ENCODE measurements around the gene CFAP99. TPM values are rescaled to one million over a fixed set of nuclear protein-coding genes. Genes with fewer than 3 reads are reported as not detected.

Gene CFAP99
- total and polyA plus RNA-seq, 4 experiments from 2014 or later = 0.12 to 0.19 TPM; not detected in 2

DNA sequence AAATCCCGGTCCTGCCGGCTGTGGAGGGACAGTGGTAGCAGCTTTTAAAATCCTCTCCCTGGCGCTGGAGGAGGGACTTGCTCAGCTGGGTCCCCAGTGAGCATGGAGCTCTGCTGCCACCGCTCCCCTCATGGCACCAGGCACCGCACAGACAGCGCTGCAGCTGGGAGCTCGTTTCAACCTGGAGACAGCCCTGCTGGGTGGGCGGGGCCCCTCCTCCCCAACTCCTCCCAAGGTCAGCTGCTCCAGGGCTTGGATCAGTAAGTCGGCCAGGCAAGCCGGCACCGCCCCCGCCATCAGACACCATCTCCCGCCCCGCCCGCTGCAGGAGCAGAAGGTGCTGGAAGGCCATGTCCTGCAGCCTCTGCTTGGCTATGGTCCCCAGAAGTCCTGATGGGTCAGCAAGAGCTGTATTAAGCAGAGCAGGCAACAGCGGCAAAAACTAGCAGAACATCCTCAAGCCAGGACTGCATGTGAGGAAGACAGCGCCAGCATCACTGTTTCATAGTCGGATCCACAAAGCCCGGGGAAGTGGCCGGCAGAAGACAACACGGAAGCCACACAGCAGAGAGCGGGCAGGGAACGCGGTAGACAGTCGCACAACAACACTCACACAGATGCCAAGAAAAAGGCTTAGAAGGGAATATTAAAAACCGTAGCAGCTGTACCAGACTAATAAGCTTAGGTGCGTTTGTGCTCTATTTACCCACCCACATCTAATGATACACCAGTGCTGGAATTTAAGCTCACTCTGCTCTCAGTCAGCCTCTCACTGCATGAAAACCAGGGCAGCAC is 16.5 kb upstream of the CFAP99 start:
- intact Hi-C loops (cut with micrococcal nuclease) = loop anchor here (1.0 kb wide), 1 partner anchor 10 kb away; no protein-coding TSS in a partner anchor
- Mint-ChIP-seq H3K36me3 (peaks cover 3 to 7% of the 10 kb centered on the region in 2 donors), H3K27me3 (no peaks in the 10 kb centered on the region), H3K27ac (peak overlapping the region in 6 of 7 donors; percentile 29 to 86 (median 66)), H3K9me3 (peaks cover 0 to 2% (median 0%) of the 10 kb centered on the region in 8 donors), H3K4me3 (peak overlapping the region; percentile 69 to 89 (median 77)), H3K4me1 (peaks cover 40 to 61% (median 54%) of the 10 kb centered on the region in 4 donors)
- ChIA-PET CTCF (ENCODE audit: partially characterized antibody) (interaction anchor here (1.1 to 2.9 kb wide), 6 partner anchors 10 to 161 kb away, joined by 3 to 29 read pairs (median 6); partner anchors contain the start of genes CFAP99 and ZFYVE28), POLR2A (ENCODE audit: partially characterized antibody) (interaction anchor here (1.1 to 5.5 kb wide), 5 partner anchors 9 to 140 kb away, joined by 3 to 53 read pairs (median 4); partner anchors contain the start of genes CFAP99, MXD4 and ZFYVE28)
- Histone ChIP-seq H3K4me1 (ENCODE audit: insufficient read depth, low read length) (peaks cover 36% of the 10 kb centered on the region), H3K9me3 (ENCODE audit: control insufficient read depth in 1 of 2, low read length in 2 of 2) (no peaks in the 10 kb centered on the region), H3K27me3 (ENCODE audit: insufficient read depth, low read length) (no peaks in the 10 kb centered on the region), H3K36me3 (ENCODE audit: insufficient read depth, low read length) (no peaks in the 10 kb centered on the region), H3K27ac (ENCODE audit: low read depth, low read length) (no peak overlapping the region), H3K4me3 (ENCODE audit: low read length in 2 of 2) (peak overlapping the region in 1 of 2 donors; percentile 16)
- DNase-seq = no peak

GRCh38 chr4:2402941-2403340 is 15.8 kb upstream of the CFAP99 start:
- POLR2A ChIA-PET (ENCODE audit: partially characterized antibody) = interaction anchor here (1.1 to 5.5 kb wide), 3 partner anchors 10 to 16 kb away, joined by 3 to 53 read pairs (median 4); partner anchors contain the start of genes CFAP99 and ZFYVE28
- Histone ChIP-seq H3K4me1 (ENCODE audit: insufficient read depth, low read length) (peaks cover 38% of the 10 kb centered on the region), H3K27me3 (ENCODE audit: insufficient read depth, low read length) (no peaks in the 10 kb centered on the region), H3K9me3 (ENCODE audit: control insufficient read depth in 1 of 2, low read length in 2 of 2) (no peaks in the 10 kb centered on the region), H3K4me3 (ENCODE audit: low read length in 2 of 2) (no peak overlapping the region), H3K27ac (ENCODE audit: low read depth, low read length) (no peak overlapping the region), H3K36me3 (ENCODE audit: insufficient read depth, low read length) (no peaks in the 10 kb centered on the region)
- CTCF ChIA-PET (ENCODE audit: partially characterized antibody) = interaction anchor here (1.1 to 2.9 kb wide), 5 partner anchors 9 to 48 kb away, joined by 3 to 29 read pairs (median 6); partner anchors contain the start of genes CFAP99 and ZFYVE28
- peaks cover 0 to 2% (median 0%) of the 10 kb centered on the region in 8 donors for H3K9me3 Mint-ChIP-seq
- H3K4me1 Mint-ChIP-seq = peaks cover 38 to 60% (median 52%) of the 10 kb centered on the region in 4 donors
- peak overlapping the region; percentile 69 to 89 (median 77) for H3K4me3 Mint-ChIP-seq
- no peak for DNase-seq
- peak overlapping the region in 2 of 7 donors; percentile 10 to 51 for H3K27ac Mint-ChIP-seq
- intact Hi-C loops (cut with micrococcal nuclease) = loop anchor here (1.0 kb wide), 1 partner anchor 9 kb away; no protein-coding TSS in a partner anchor
- H3K36me3 Mint-ChIP-seq = peaks cover 0 to 3% of the 10 kb centered on the region in 2 donors
- H3K27me3 Mint-ChIP-seq = no peaks in the 10 kb centered on the region

DNA sequence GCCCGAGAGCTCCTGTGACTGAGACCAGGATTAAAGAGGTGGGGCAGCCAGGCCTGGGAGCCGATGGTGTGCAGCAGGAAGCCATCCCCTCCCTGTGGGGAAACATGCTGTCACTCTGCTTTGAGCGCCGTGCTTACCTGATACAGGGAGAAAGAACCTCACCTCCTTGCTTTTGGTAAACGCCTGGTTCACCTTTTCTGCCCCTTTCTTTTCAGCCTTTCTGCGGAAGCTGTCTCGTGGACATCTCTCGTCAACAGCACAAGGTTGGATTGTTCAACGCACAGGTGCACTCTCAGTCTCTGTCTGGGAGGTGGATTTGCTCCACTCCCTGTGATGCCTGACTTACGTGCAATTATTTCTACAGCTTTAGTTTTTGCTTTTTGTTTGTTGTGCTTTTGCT is 12.3 kb upstream of the CFAP99 start:
- ChIA-PET POLR2A (ENCODE audit: partially characterized antibody) (no interaction called here), CTCF (ENCODE audit: partially characterized antibody) (interaction anchor here (2.1 kb wide), 1 partner anchor 9 kb away, joined by 5 read pairs; no protein-coding TSS in a partner anchor)
- no peaks in the 10 kb centered on the region for H3K36me3 ChIP-seq (ENCODE audit: insufficient read depth, low read length)
- H3K27ac Mint-ChIP-seq = peak overlapping the region in 4 of 7 donors; percentile 53 to 86 (median 80)
- H3K9me3 Mint-ChIP-seq = no peaks in the 10 kb centered on the region
- H3K27ac ChIP-seq (ENCODE audit: low read depth, low read length) = no peak overlapping the region
- H3K27me3 Mint-ChIP-seq = no peaks in the 10 kb centered on the region
- peaks cover 36 to 72% (median 58%) of the 10 kb centered on the region in 4 donors for H3K4me1 Mint-ChIP-seq
- H3K9me3 ChIP-seq (ENCODE audit: control insufficient read depth in 1 of 2, low read length in 2 of 2) = no peaks in the 10 kb centered on the region
- peaks cover 0 to 3% of the 10 kb centered on the region in 2 donors for H3K36me3 Mint-ChIP-seq
- no peak for DNase-seq
- peaks cover 59% of the 10 kb centered on the region for H3K4me1 ChIP-seq (ENCODE audit: insufficient read depth, low read length)
- H3K27me3 ChIP-seq (ENCODE audit: insufficient read depth, low read length) = no peaks in the 10 kb centered on the region
- H3K4me3 ChIP-seq (ENCODE audit: low read length in 2 of 2) = no peak overlapping the region
- H3K4me3 Mint-ChIP-seq = no peak overlapping the region
- intact Hi-C loops (cut with micrococcal nuclease) = no loop called here

GRCh38 chr4:2406920-2407319 is 11.8 kb upstream of the CFAP99 start:
- no peaks in the 10 kb centered on the region for H3K9me3 ChIP-seq (ENCODE audit: control insufficient read depth in 1 of 2, low read length in 2 of 2)
- H3K27me3 ChIP-seq (ENCODE audit: insufficient read depth, low read length) = no peaks in the 10 kb centered on the region
- Mint-ChIP-seq H3K4me1 (peaks cover 40 to 72% (median 59%) of the 10 kb centered on the region in 4 donors), H3K27ac (peak overlapping the region in 6 of 7 donors; percentile 53 to 86 (median 72)), H3K9me3 (no peaks in the 10 kb centered on the region), H3K4me3 (no peak overlapping the region), H3K36me3 (peaks cover 0 to 3% of the 10 kb centered on the region in 2 donors), H3K27me3 (no peaks in the 10 kb centered on the region)
- no peak for DNase-seq
- intact Hi-C loops (cut with micrococcal nuclease) = no loop called here
- H3K36me3 ChIP-seq (ENCODE audit: insufficient read depth, low read length) = no peaks in the 10 kb centered on the region
- CTCF ChIA-PET (ENCODE audit: partially characterized antibody) = interaction anchor here (2.1 kb wide), 1 partner anchor 9 kb away, joined by 5 read pairs; no protein-coding TSS in a partner anchor
- H3K27ac ChIP-seq (ENCODE audit: low read depth, low read length) = no peak overlapping the region
- H3K4me3 ChIP-seq (ENCODE audit: low read length in 2 of 2) = no peak overlapping the region
- POLR2A ChIA-PET (ENCODE audit: partially characterized antibody) = no interaction called here
- peaks cover 59% of the 10 kb centered on the region for H3K4me1 ChIP-seq (ENCODE audit: insufficient read depth, low read length)

GRCh38 chr4:2407991-2408342 is 10.8 kb upstream of the CFAP99 start:
- Mint-ChIP-seq H3K36me3 (peaks cover 0 to 6% of the 10 kb centered on the region in 2 donors), H3K27me3 (peaks cover 0 to 1% of the 10 kb centered on the region in 2 donors), H3K9me3 (peaks cover 0 to 2% (median 0%) of the 10 kb centered on the region in 8 donors), H3K4me1 (peaks cover 42 to 72% (median 59%) of the 10 kb centered on the region in 4 donors), H3K4me3 (peak overlapping the region in 1 of 8 donors; percentile 14), H3K27ac (peak overlapping the region in 5 of 7 donors; percentile 53 to 77 (median 68))
- no peaks in the 10 kb centered on the region for H3K9me3 ChIP-seq (ENCODE audit: control insufficient read depth in 1 of 2, low read length in 2 of 2)
- H3K4me1 ChIP-seq (ENCODE audit: insufficient read depth, low read length) = peaks cover 59% of the 10 kb centered on the region
- no peak overlapping the region for H3K4me3 ChIP-seq (ENCODE audit: low read length in 2 of 2)
- CTCF ChIA-PET (ENCODE audit: partially characterized antibody) = interaction anchor here (2.1 kb wide), 1 partner anchor 8 kb away, joined by 5 read pairs; no protein-coding TSS in a partner anchor
- no peaks in the 10 kb centered on the region for H3K27me3 ChIP-seq (ENCODE audit: insufficient read depth, low read length)
- POLR2A ChIA-PET (ENCODE audit: partially characterized antibody) = no interaction called here
- H3K27ac ChIP-seq (ENCODE audit: low read depth, low read length) = no peak overlapping the region
- intact Hi-C loops (cut with micrococcal nuclease) = no loop called here
- no peaks in the 10 kb centered on the region for H3K36me3 ChIP-seq (ENCODE audit: insufficient read depth, low read length)
- DNase-seq = no peak

GRCh38 chr4:2408401-2408958 is 10.3 kb upstream of the CFAP99 start:
- peak overlapping the region in 5 of 7 donors; percentile 62 to 87 (median 68) for H3K27ac Mint-ChIP-seq
- peaks cover 0 to 2% of the 10 kb centered on the region in 2 donors for H3K27me3 Mint-ChIP-seq
- intact Hi-C loops (cut with micrococcal nuclease) = no loop called here
- H3K36me3 Mint-ChIP-seq = peaks cover 0 to 9% of the 10 kb centered on the region in 2 donors
- peaks cover 0 to 3% (median 0%) of the 10 kb centered on the region in 8 donors for H3K9me3 Mint-ChIP-seq
- no peak for DNase-seq
- Histone ChIP-seq H3K4me3 (ENCODE audit: low read length in 2 of 2) (no peak overlapping the region), H3K36me3 (ENCODE audit: insufficient read depth, low read length) (no peaks in the 10 kb centered on the region), H3K9me3 (ENCODE audit: control insufficient read depth in 1 of 2, low read length in 2 of 2) (no peaks in the 10 kb centered on the region), H3K27me3 (ENCODE audit: insufficient read depth, low read length) (no peaks in the 10 kb centered on the region), H3K27ac (ENCODE audit: low read depth, low read length) (no peak overlapping the region), H3K4me1 (ENCODE audit: insufficient read depth, low read length) (peaks cover 59% of the 10 kb centered on the region)
- ChIA-PET CTCF (ENCODE audit: partially characterized antibody) (no interaction called here), POLR2A (ENCODE audit: partially characterized antibody) (interaction anchor here (1.4 kb wide), 1 partner anchor 146 kb away, joined by 7 read pairs; the partner anchor contains the start of gene MXD4)
- H3K4me1 Mint-ChIP-seq = peaks cover 40 to 72% (median 57%) of the 10 kb centered on the region in 4 donors
- no peak overlapping the region for H3K4me3 Mint-ChIP-seq

Data from CD4-positive, alpha-beta memory T cell (primary cell).